HepG2 (cell line): ENCODE results near the gene CHFR. TPM values are rescaled to one million over a fixed set of nuclear protein-coding genes. Genes with fewer than 3 reads are reported as not detected.
A peak's percentile ranks its signal among the peaks of the same experiment; 100 is the strongest.

Source experiments
- AGO2 ChIP-seq: fragments of 200-400 bp; formaldehyde crosslinking; optimal IDR thresholded peaks from 2 replicates; pipeline ENCODE3; 2017; ENCODE audit warnings: mild to moderate bottlenecking, low read depth, low read length, moderate library complexity
- ARHGAP35 ChIP-seq: sonication (generic); formaldehyde crosslinking; IDR thresholded peaks from 2 replicates; pipeline ENCODE4 v1.9.0; 2022; ENCODE audit warnings: mild to moderate bottlenecking, inconsistent platforms, moderate library complexity, missing genetic modification reagents, borderline replicate concordance
- DDIT3 ChIP-seq: sonication (generic); formaldehyde crosslinking; IDR thresholded peaks from 2 replicates; pipeline ENCODE4 v1.4.0; 2020; ENCODE audit warnings: mild to moderate bottlenecking, missing genetic modification reagents
- IRF1 ChIP-seq: sonication (generic); formaldehyde crosslinking; IDR thresholded peaks from 2 replicates; pipeline ENCODE4 v1.4.0; 2020; ENCODE audit warnings: low read depth, mild to moderate bottlenecking, missing genetic modification reagents
- ISX ChIP-seq: sonication (generic); formaldehyde crosslinking; conservative IDR thresholded peaks from 2 replicates; pipeline ENCODE4 v1.5.0; 2020; ENCODE audit warnings: missing genetic modification reagents
- KLF12 ChIP-seq: sonication (generic); formaldehyde crosslinking; IDR thresholded peaks from 2 replicates; pipeline ENCODE4 v1.4.0; 2020; ENCODE audit warnings: missing genetic modification reagents, borderline replicate concordance
- KMT2B ChIP-seq: IDR thresholded peaks from 2 replicates; pipeline ENCODE4 v1.6.1; 2016; ENCODE audit warnings: missing genetic modification reagents, missing compliant biosample characterization
- PITX1 ChIP-seq: sonication (generic); formaldehyde crosslinking; IDR thresholded peaks from 2 replicates; pipeline ENCODE4 v1.5.1; 2020; ENCODE audit warnings: mild to moderate bottlenecking, missing genetic modification reagents
- SNAPC5 ChIP-seq: sonication (generic); formaldehyde crosslinking; IDR thresholded peaks from 2 replicates; pipeline ENCODE4 v1.8.1; 2023; ENCODE audit warnings: mild to moderate bottlenecking, missing genetic modification reagents, borderline replicate concordance
- STAT6 ChIP-seq: sonication (generic); formaldehyde crosslinking; IDR thresholded peaks from 2 replicates; pipeline ENCODE4 v1.4.0; 2020; ENCODE audit warnings: missing genetic modification reagents, mild to moderate bottlenecking, borderline replicate concordance
- TAF1 ChIP-seq: sonication (generic); formaldehyde crosslinking; IDR thresholded peaks from 2 replicates; pipeline ENCODE4 v1.4.0; 2020; ENCODE audit warnings: missing genetic modification reagents
- THAP11 ChIP-seq: IDR thresholded peaks from 2 replicates; pipeline ENCODE4 v1.6.1; 2016; ENCODE audit warnings: missing biosample characterization, missing genetic modification reagents
- WIZ ChIP-seq: sonication (generic); formaldehyde crosslinking; IDR thresholded peaks from 2 replicates; pipeline ENCODE4 v1.5.1; 2020; ENCODE audit warnings: mild to moderate bottlenecking, missing genetic modification reagents
- XRCC5 ChIP-seq: fragments of 200-400 bp; formaldehyde crosslinking; optimal IDR thresholded peaks from 2 replicates; pipeline ENCODE3; 2017; ENCODE audit warnings: mild to moderate bottlenecking, low read length
- ZBTB43 ChIP-seq: sonication (generic); formaldehyde crosslinking; conservative IDR thresholded peaks from 2 replicates; pipeline ENCODE4 v1.4.0; 2020; ENCODE audit warnings: missing genetic modification reagents
- ZNF121 ChIP-seq: sonication (generic); formaldehyde crosslinking; IDR thresholded peaks from 2 replicates; pipeline ENCODE4 v1.5.0; 2020; ENCODE audit warnings: mild to moderate bottlenecking, missing genetic modification reagents
- ZNF577 ChIP-seq: sonication (generic); formaldehyde crosslinking; IDR thresholded peaks from 2 replicates; pipeline ENCODE4 v1.4.0; 2020; ENCODE audit warnings: mild to moderate bottlenecking, low read depth, missing genetic modification reagents, borderline replicate concordance
- ZNF589 ChIP-seq: sonication (generic); formaldehyde crosslinking; conservative IDR thresholded peaks from 2 replicates; pipeline ENCODE4 v1.8.0; 2022; ENCODE audit warnings: mild to moderate bottlenecking, moderate library complexity, missing genetic modification reagents
- ZNF615 ChIP-seq: sonication (generic); formaldehyde crosslinking; IDR thresholded peaks from 2 replicates; pipeline ENCODE4 v1.5.0; 2020; ENCODE audit warnings: mild to moderate bottlenecking, missing genetic modification reagents, borderline replicate concordance
- ZNF672 ChIP-seq: sonication (generic); formaldehyde crosslinking; IDR thresholded peaks from 2 replicates; pipeline ENCODE4 v1.8.1; 2022; ENCODE audit warnings: missing genetic modification reagents
- ZNF792 ChIP-seq: IDR thresholded peaks from 2 replicates; pipeline ENCODE4 v1.6.1; 2016
- polyA plus RNA-seq, 8 experiments: library from polyadenylated mRNA; depleted of rRNA in 3 of 8; stranded (reverse) in 7 of 8; unstranded in 1 of 8; fragments of >200 nt; fragmentation: Illumina TruSeq in 4 of 8; extraction: Trizol in 4 of 8; gene quantifications; 2 replicates each; pipeline versions ENCODE4 v1.2.1 to v1.2.3, GENCODE V29; 2011 to 2016; ENCODE audit warnings: low read depth in 4 of 8, missing spikeins in 1 of 8, mixed read lengths in 1 of 8; ENCODE audit not compliant: insufficient read depth in 1 of 8
- total RNA-seq, 5 experiments: library from RNA; depleted of rRNA; stranded (reverse); fragments of >200 nt; fragmentation: Illumina TruSeq; extraction: Trizol; gene quantifications; 2 replicates each; pipeline ENCODE4 v1.2.3, GENCODE V29; 2016; ENCODE audit warnings: low read depth in 1 of 5
- TF ChIP-seq, protein P1 (sequence below): sonication (generic); formaldehyde crosslinking; IDR thresholded peaks from 2 replicates; pipeline ENCODE4 v1.4.0; 2020; ENCODE audit warnings: missing genetic modification reagents

Gene CHFR
- total and polyA plus RNA-seq, 2 of the 13 experiments (the other 11 are each of a cell fraction or from before 2014, with no cell fraction given) = 21.4 to 21.5 TPM

DNA sequence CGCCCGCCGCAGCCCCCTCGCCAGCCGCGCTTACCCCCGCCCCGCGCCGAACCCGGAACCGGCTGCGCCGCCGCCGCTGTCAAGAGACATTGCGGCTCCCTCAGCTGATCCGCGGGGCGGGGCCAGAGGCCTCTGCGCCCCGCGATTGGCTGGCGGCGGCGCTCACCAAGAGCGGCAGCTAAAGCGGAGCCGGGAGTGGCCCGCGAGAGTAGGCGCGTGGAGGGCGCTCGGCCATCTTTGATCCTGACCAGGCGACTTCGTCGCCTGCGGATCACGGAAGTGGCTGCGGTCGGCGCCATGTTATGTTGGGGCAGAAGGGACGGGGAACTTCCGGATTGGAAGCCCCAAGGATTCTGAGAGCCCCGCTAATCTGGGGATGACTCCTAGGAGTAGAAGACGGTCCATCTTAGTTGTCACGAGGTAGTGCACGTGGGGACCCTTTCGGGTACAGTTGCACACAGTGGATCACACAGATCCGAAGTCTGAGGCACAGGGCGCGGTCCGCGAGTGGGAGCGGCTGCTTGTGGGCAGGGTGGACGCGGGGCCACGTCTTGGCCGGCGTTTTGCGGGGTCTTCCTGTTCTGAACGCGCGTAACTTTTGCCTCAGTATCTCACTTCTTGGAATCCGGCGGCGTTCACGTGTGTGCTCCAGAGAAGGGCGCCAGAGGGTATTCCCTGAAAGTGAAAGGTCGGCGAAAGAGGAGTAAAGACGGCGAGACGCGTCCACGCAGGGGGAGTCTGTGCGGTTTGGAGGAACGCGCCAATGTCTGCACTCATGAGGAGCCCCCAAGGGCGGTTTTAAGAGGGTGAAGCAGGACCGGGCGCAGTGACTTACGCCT is at the start of gene CHFR (continued):
- TF ChIP-seq IRF1 (no peak), ZNF672 (CRISPR knock-in tag) (no peak), ZNF615 (CRISPR knock-in tag) (no peak), ZNF589 (CRISPR knock-in tag) (no peak), AGO2 (peak; percentile 67), XRCC5 (no peak), STAT6 (no peak), PITX1 (peak; percentile 23; the same call in 1 of the 2 replicates), ZNF792 (CRISPR knock-in tag) (no peak), THAP11 (CRISPR knock-in tag) (peak; percentile 95), KLF12 (CRISPR knock-in tag) (peak; percentile 32; the same call in 1 of the 2 replicates), ZNF121 (CRISPR knock-in tag) (no peak), ZNF577 (CRISPR knock-in tag) (no peak), DDIT3 (CRISPR knock-in tag) (no peak), TAF1 (CRISPR knock-in tag) (peak; percentile 76), ARHGAP35 (CRISPR knock-in tag) (0 out of 2 replicates have a peak, but pooled peaks have one; percentile 38), SNAPC5 (CRISPR knock-in tag) (no peak), WIZ (CRISPR knock-in tag) (peak; percentile 25; the same call in 1 of the 2 replicates), ISX (no peak), ZBTB43 (CRISPR knock-in tag) (no peak; the same call in 1 of the 2 replicates), KMT2B (peak; percentile 88)
- TF ChIP-seq, protein P1, sequence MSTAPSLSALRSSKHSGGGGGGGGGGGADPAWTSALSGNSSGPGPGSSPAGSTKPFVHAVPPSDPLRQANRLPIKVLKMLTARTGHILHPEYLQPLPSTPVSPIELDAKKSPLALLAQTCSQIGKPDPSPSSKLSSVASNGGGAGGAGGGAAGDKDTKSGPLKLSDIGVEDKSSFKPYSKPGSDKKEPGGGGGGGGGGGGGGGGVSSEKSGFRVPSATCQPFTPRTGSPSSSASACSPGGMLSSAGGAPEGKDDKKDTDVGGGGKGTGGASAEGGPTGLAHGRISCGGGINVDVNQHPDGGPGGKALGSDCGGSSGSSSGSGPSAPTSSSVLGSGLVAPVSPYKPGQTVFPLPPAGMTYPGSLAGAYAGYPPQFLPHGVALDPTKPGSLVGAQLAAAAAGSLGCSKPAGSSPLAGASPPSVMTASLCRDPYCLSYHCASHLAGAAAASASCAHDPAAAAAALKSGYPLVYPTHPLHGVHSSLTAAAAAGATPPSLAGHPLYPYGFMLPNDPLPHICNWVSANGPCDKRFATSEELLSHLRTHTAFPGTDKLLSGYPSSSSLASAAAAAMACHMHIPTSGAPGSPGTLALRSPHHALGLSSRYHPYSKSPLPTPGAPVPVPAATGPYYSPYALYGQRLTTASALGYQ (CRISPR knock-in tag) = no peak
